WTC11 (cell line): ENCODE data around the gene NUAK1. TPM values are rescaled to one million over a fixed set of nuclear protein-coding genes. Genes with fewer than 3 reads are reported as not detected.

ENCODE experiments used
- ATAC-seq: fragments of 200-7000 bp; cut with Tn5 transposase; 2 replicates; pipeline ENCODE4 v1.10.0; 2021; ENCODE audit warnings: mild to moderate bottlenecking, moderate library complexity
- CTCF ChIA-PET: fragments of 300-600 bp; sonication (Branson Sonifier 250); formaldehyde crosslinking; loops from one replicate; lab custom pipeline; 2021; ENCODE audit warnings: antibody characterized with exemption; lab: Charles Lee
- POLR2A ChIA-PET: fragments of 350-600 bp; sonication (Branson Sonifier 250); formaldehyde crosslinking; loops from one replicate; lab custom pipeline; 2021; ENCODE audit warnings: antibody characterized with exemption; lab: Charles Lee
- DNase-seq: peaks from one replicate; pipeline ENCODE4 v3.0.0; 2021; ENCODE audit warnings: low spot score
- H3K27ac Mint-ChIP-seq: 2 replicates; pipeline ENCODE4 v1.8.0; 2021; ENCODE audit warnings: mixed read lengths
- H3K27me3 Mint-ChIP-seq: 2 replicates; pipeline ENCODE4 v1.8.0; 2021; ENCODE audit warnings: low read depth, mild to moderate bottlenecking, moderate library complexity, mixed read lengths
- H3K36me3 Mint-ChIP-seq: 2 replicates; pipeline ENCODE4 v1.8.0; 2021; ENCODE audit warnings: mixed read lengths
- H3K4me1 Mint-ChIP-seq: 2 replicates; pipeline ENCODE4 v1.8.0; 2022; ENCODE audit warnings: mixed read lengths
- H3K4me3 Mint-ChIP-seq: 2 replicates; pipeline ENCODE4 v1.8.0; 2021; ENCODE audit warnings: mild to moderate bottlenecking, moderate library complexity, mixed read lengths
- H3K9me3 Mint-ChIP-seq: 2 replicates; pipeline ENCODE4 v1.8.0; 2021; ENCODE audit warnings: mixed read lengths
- ATF1 ChIP-seq: sonication (generic); formaldehyde crosslinking; IDR thresholded peaks from 2 replicates; pipeline ENCODE4 v1.8.1; 2023; ENCODE audit warnings: mild to moderate bottlenecking, moderate library complexity, missing genetic modification reagents
- CREM ChIP-seq: sonication (generic); formaldehyde crosslinking; IDR thresholded peaks from 2 replicates; pipeline ENCODE4 v1.8.1; 2022; ENCODE audit warnings: mild to moderate bottlenecking, missing genetic modification reagents, moderate library complexity
- ELF4 ChIP-seq: sonication (generic); formaldehyde crosslinking; IDR thresholded peaks from 2 replicates; pipeline ENCODE4 v1.8.1; 2022; ENCODE audit warnings: low read depth, mild to moderate bottlenecking, moderate library complexity, missing genetic modification reagents
- ESRRA ChIP-seq: sonication (generic); formaldehyde crosslinking; IDR thresholded peaks from 2 replicates; pipeline ENCODE4 v1.8.1; 2022; ENCODE audit warnings: mild to moderate bottlenecking, missing genetic modification reagents, borderline replicate concordance
- GABPB1 ChIP-seq: sonication (generic); formaldehyde crosslinking; IDR thresholded peaks from 2 replicates; pipeline ENCODE4 v1.8.1; 2023; ENCODE audit warnings: mild to moderate bottlenecking, missing genetic modification reagents
- IRF1 ChIP-seq: sonication (generic); formaldehyde crosslinking; IDR thresholded peaks from 2 replicates; pipeline ENCODE4 v1.8.0; 2023; ENCODE audit warnings: missing genetic modification reagents
- KAT7 ChIP-seq: sonication (generic); formaldehyde crosslinking; IDR thresholded peaks from 2 replicates; pipeline ENCODE4 v1.8.1; 2023; ENCODE audit warnings: missing genetic modification reagents, mild to moderate bottlenecking, borderline replicate concordance
- NFE2L1 ChIP-seq: sonication (generic); formaldehyde crosslinking; IDR thresholded peaks from 2 replicates; pipeline ENCODE4 v1.8.1; 2023; ENCODE audit warnings: missing genetic modification reagents
- PRRX2 ChIP-seq: fragments of 250-450 bp; sonication (Bioruptor Pico); IDR thresholded peaks from 2 replicates; pipeline ENCODE4 v1.8.0; 2021; ENCODE audit warnings: mild to moderate bottlenecking
- RORB ChIP-seq: fragments of 250-450 bp; sonication (Bioruptor Pico); IDR thresholded peaks from 2 replicates; pipeline ENCODE4 v1.9.0; 2021; ENCODE audit warnings: mild to moderate bottlenecking
- SOX15 ChIP-seq: fragments of 250-450 bp; sonication (Bioruptor Pico); IDR thresholded peaks from 2 replicates; pipeline ENCODE4 v1.9.0; 2021; ENCODE audit warnings: mild to moderate bottlenecking
- ZMAT4 ChIP-seq: fragments of 250-450 bp; sonication (Bioruptor Pico); IDR thresholded peaks from 2 replicates; pipeline ENCODE4 v1.9.0; 2021; ENCODE audit warnings: mild to moderate bottlenecking
- ZNF121 ChIP-seq: sonication (generic); formaldehyde crosslinking; IDR thresholded peaks from 2 replicates; pipeline ENCODE4 v1.8.0; 2023; ENCODE audit warnings: missing genetic modification reagents
- ZNF232 ChIP-seq: sonication (generic); formaldehyde crosslinking; IDR thresholded peaks from 2 replicates; pipeline ENCODE4 v1.8.0; 2022; ENCODE audit warnings: mild to moderate bottlenecking, missing genetic modification reagents
- ZNF396 ChIP-seq: fragments of 250-450 bp; sonication (Bioruptor Pico); IDR thresholded peaks from 2 replicates; pipeline ENCODE4 v1.8.0; 2021; ENCODE audit warnings: mild to moderate bottlenecking, moderate library complexity, borderline replicate concordance
- ZNF416 ChIP-seq: fragments of 250-450 bp; sonication (Bioruptor Pico); IDR thresholded peaks from 2 replicates; pipeline ENCODE4 v1.9.0; 2021; ENCODE audit warnings: mild to moderate bottlenecking, inconsistent platforms
- ZNF512 ChIP-seq: sonication (generic); formaldehyde crosslinking; IDR thresholded peaks from 2 replicates; pipeline ENCODE4 v1.8.1; 2022; ENCODE audit warnings: missing genetic modification reagents, borderline replicate concordance
- total RNA-seq: library from RNA; stranded (reverse); gene quantifications from 3 replicates; pipeline ENCODE4 v1.2.3, GENCODE V29; 2021

Gene NUAK1
- total RNA-seq, 1 experiment from 2014 or later: 15.9 TPM

GRCh38 chr12:106127338-106128126 is 11.2 kb downstream of the NUAK1 start:
- no peaks in the 10 kb centered on the region for H3K27me3 Mint-ChIP-seq
- CTCF ChIA-PET: interaction anchor here (1.3 to 1.4 kb wide), 3 partner anchors 8 to 423 kb away, joined by 3 read pairs; no protein-coding TSS in a partner anchor
- TF ChIP-seq ZNF416 (CRISPR knock-in tag) (no peak), ZNF121 (0 out of 2 replicates have a peak, but pooled peaks have one; percentile 53), ZNF512 (no peak), ZMAT4 (CRISPR knock-in tag) (no peak)
- TF ChIP-seq, all 79 proteins: peak for 1
- Mint-ChIP-seq H3K4me1 (peaks cover 84% of the 10 kb centered on the region), H3K9me3 (no peaks in the 10 kb centered on the region), H3K27ac (peak overlapping the region; percentile 73), H3K4me3 (no peak overlapping the region), H3K36me3 (no peaks in the 10 kb centered on the region)
- ATAC-seq (no peak), DNase-seq (no peak)
- POLR2A ChIA-PET: no interaction called here

GRCh38 chr12:106126441-106127337 is 12.1 kb downstream of the NUAK1 start:
- Mint-ChIP-seq H3K4me1 (peaks cover 75% of the 10 kb centered on the region), H3K27ac (peak overlapping the region; percentile 67), H3K27me3 (no peaks in the 10 kb centered on the region), H3K36me3 (no peaks in the 10 kb centered on the region), H3K4me3 (no peak overlapping the region), H3K9me3 (no peaks in the 10 kb centered on the region)
- DNase-seq: no peak
- TF ChIP-seq IRF1 (CRISPR knock-in tag) (no peak), RORB (CRISPR knock-in tag) (no peak), GABPB1 (CRISPR knock-in tag) (no peak), ZNF232 (CRISPR knock-in tag) (no peak), SOX15 (no peak), KAT7 (CRISPR knock-in tag) (no peak), ATF1 (CRISPR knock-in tag) (no peak), CREM (CRISPR knock-in tag) (no peak), NFE2L1 (CRISPR knock-in tag) (no peak), ELF4 (CRISPR knock-in tag) (no peak), ZNF396 (CRISPR knock-in tag) (no peak), ESRRA (CRISPR knock-in tag) (no peak)
- ATAC-seq: no peak
- CTCF ChIA-PET: interaction anchor here (1.3 to 1.4 kb wide), 3 partner anchors 9 to 422 kb away, joined by 3 read pairs; no protein-coding TSS in a partner anchor
- POLR2A ChIA-PET: no interaction called here

- DNase-seq (no peak), ATAC-seq (no peak)
- ChIA-PET POLR2A (no interaction called here), CTCF (no interaction called here)
- Mint-ChIP-seq H3K4me3 (no peak overlapping the region), H3K27me3 (no peaks in the 10 kb centered on the region), H3K4me1 (peaks cover 69% of the 10 kb centered on the region), H3K36me3 (no peaks in the 10 kb centered on the region), H3K27ac (peak overlapping the region; percentile 10), H3K9me3 (no peaks in the 10 kb centered on the region)
- TF ChIP-seq PRRX2 (CRISPR knock-in tag): no peak
These were observed 13.2 kb downstream of the NUAK1 start for GRCh38 chr12:106125351-106126095.
